Stomach (tissue), 9 donors: ENCODE measurements around the gene ARHGAP33. TPM values are rescaled to one million over a fixed set of nuclear protein-coding genes. Genes with fewer than 3 reads are reported as not detected.

Source experiments
- DNase-seq, 2 donors: peaks; one replicate each; pipeline versions ENCODE4 v3.0.0 to v3.0.0-alpha.2; 2013 to 2019
- H3K27ac ChIP-seq, 5 donors: fragments of 200-600 bp in 4 of 5; sonication (generic) in 4 of 5; one replicate each; pipeline ENCODE4 v1.5.1; 2013 to 2019; ENCODE audit warnings: mild to moderate bottlenecking in 1 of 5, moderate library complexity in 1 of 5
- H3K27me3 ChIP-seq, 3 donors: fragments of 200-600 bp; sonication (generic); one replicate each; pipeline ENCODE4 v1.5.1; 2017 to 2019; ENCODE audit warnings: mixed run types in 1 of 3
- H3K36me3 ChIP-seq, 4 donors: fragments of 200-600 bp; sonication (generic); 1 replicate in 3 of 4; 2 replicates in 1 of 4; pipeline ENCODE4 v1.5.1; 2016 to 2019
- H3K4me1 ChIP-seq, 4 donors: fragments of 200-600 bp; sonication (generic); one replicate each; pipeline ENCODE4 v1.5.1; 2016 to 2019
- H3K4me3 ChIP-seq, 4 donors: fragments of 200-600 bp; sonication (generic) in 3 of 4; one replicate each; pipeline ENCODE4 v1.5.1; 2016 to 2019; ENCODE audit warnings: mild to moderate bottlenecking in 1 of 4
- H3K9me3 ChIP-seq, 4 donors: fragments of 200-600 bp; sonication (generic); one replicate each; pipeline ENCODE4 v1.5.1; 2016 to 2019
- EP300 ChIP-seq: sonication (generic); formaldehyde crosslinking; IDR thresholded peaks from one replicate; pipeline ENCODE4 v1.6.1; 2017; ENCODE audit warnings: antibody characterized with exemption
- POLR2A ChIP-seq, 4 donors: fragments of 450-650 bp; IDR thresholded peaks; one replicate each; pipeline ENCODE4 v1.6.1; 2016; ENCODE audit warnings: antibody characterized with exemption in 4 of 4, control low read depth in 2 of 4, mild to moderate bottlenecking in 1 of 4, moderate library complexity in 1 of 4
- POLR2AphosphoS5 ChIP-seq, 3 donors: sonication (generic); formaldehyde crosslinking; IDR thresholded peaks; one replicate each; pipeline ENCODE4 v1.6.1; 2016; ENCODE audit warnings: antibody characterized with exemption in 3 of 3
- WGBS, 5 donors: extraction: QIAGEN DNeasy Blood & Tissue Kit in 3 of 5; methylation state at CpG; one replicate each; pipeline versions ENCODE4 v1.1.5 to v1.1.7; 2013 to 2018; 5-methylcytosine and 5-hydroxymethylcytosine counted together
- intact Hi-C: fragments of 100-400 bp; cut with DNase I; formaldehyde crosslinking; loops from one replicate; pipeline ENCODE4 v1.15.1; 2023; ENCODE audit warnings: low total_unique reads
- polyA plus RNA-seq, 3 donors: library from polyadenylated mRNA; stranded (reverse); fragments of 200-250 nt; gene quantifications; one replicate each; pipeline ENCODE4 v1.2.3, GENCODE V29; 2013
- total RNA-seq, 5 donors: library from RNA; depleted of rRNA; stranded (reverse); fragments of >200 nt; gene quantifications; one replicate each; pipeline versions ENCODE4 v1.1.0 to v1.2.3, GENCODE V29; 2014 to 2016
- TF ChIP-seq, protein P1 (sequence below), 7 experiments: fragments of 450-650 bp in 4 of 7; fragments of 200-600 bp in 3 of 7; sonication (generic) in 3 of 7; IDR thresholded peaks; one replicate each; pipeline ENCODE4 v1.5.1; 2016 to 2019; ENCODE audit warnings: antibody characterized with exemption in 7 of 7, control low read depth in 2 of 7, mild to moderate bottlenecking in 1 of 7
- donor health status: healthy with polysubstance abuse.
- donor health status: Bipolar disorder and iron deficiency.
- donor health status: healthy.

The ARHGAP33 gene
- total and polyA plus RNA-seq, 8 donors = 1.4 to 73.6 (median 12.2) TPM

DNA sequence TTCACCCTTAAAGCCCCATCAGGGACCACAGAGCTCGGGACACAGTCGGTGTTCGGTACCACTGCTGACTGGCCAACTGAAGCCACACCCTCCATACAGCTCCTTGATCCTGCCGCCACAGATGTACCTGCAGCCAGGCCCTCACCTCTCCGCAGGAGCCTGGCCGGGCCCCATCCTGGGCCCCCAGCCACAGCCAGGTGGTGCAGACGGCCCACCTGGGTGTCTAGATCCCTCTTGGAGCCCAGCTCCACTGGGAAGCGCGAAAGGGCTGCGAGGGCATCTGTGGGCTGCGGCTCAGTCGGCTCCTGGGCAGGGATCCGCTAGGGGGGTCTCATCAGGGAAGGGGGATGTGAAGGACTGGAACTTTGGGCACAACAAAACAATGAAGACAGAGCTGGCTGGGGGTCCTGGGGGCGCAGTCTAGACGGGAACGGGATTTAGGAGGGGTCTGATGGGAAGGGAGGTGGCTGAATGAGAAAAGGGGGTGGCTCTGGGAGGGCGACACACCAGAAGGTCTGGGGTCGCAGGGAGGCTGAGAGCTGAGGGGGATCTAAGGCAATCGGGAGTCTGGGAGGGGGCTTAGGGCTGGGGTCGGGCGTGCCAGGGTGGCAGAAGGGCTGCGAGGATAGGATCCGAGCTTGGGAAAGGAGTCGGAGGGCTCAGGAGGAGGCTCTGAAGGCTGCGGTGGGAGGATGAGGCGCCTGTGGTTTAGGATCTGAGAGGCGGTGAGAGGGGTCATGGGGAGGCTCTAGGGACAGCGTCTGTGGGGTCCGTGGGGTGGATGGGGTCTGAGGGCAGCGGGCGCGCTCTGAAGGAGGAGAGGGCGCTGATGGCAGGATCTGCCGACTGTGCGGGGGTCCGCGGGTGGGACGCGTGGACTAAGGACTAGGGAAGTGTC, 21.5 kb downstream of the ARHGAP33 start:
- no peak overlapping the region for H3K27ac ChIP-seq
- H3K27me3 ChIP-seq = peaks cover 0 to 60% (median 22%) of the 10 kb centered on the region in 3 donors
- H3K9me3 ChIP-seq = no peaks in the 10 kb centered on the region
- H3K4me1 ChIP-seq = peaks cover 0 to 12% (median 0%) of the 10 kb centered on the region in 4 donors
- no peaks in the 10 kb centered on the region for H3K36me3 ChIP-seq
- DNase-seq = no peak
- WGBS, 5 donors = 12 to 27% (median 14%) methylated on average over 39 of the region's 39 CpGs
- TF ChIP-seq POLR2AphosphoS5 (IDR thresholded peaks at IDR 0.05) (no peak), POLR2A (IDR thresholded peaks at IDR 0.05) (no peak), EP300 (no peak)
- TF ChIP-seq, protein P1, sequence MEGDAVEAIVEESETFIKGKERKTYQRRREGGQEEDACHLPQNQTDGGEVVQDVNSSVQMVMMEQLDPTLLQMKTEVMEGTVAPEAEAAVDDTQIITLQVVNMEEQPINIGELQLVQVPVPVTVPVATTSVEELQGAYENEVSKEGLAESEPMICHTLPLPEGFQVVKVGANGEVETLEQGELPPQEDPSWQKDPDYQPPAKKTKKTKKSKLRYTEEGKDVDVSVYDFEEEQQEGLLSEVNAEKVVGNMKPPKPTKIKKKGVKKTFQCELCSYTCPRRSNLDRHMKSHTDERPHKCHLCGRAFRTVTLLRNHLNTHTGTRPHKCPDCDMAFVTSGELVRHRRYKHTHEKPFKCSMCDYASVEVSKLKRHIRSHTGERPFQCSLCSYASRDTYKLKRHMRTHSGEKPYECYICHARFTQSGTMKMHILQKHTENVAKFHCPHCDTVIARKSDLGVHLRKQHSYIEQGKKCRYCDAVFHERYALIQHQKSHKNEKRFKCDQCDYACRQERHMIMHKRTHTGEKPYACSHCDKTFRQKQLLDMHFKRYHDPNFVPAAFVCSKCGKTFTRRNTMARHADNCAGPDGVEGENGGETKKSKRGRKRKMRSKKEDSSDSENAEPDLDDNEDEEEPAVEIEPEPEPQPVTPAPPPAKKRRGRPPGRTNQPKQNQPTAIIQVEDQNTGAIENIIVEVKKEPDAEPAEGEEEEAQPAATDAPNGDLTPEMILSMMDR (IDR thresholded peaks at IDR 0.05) = no peak
- intact Hi-C loops = no loop called here
- peak overlapping the region in 1 of 4 donors; percentile 6 for H3K4me3 ChIP-seq

DNA sequence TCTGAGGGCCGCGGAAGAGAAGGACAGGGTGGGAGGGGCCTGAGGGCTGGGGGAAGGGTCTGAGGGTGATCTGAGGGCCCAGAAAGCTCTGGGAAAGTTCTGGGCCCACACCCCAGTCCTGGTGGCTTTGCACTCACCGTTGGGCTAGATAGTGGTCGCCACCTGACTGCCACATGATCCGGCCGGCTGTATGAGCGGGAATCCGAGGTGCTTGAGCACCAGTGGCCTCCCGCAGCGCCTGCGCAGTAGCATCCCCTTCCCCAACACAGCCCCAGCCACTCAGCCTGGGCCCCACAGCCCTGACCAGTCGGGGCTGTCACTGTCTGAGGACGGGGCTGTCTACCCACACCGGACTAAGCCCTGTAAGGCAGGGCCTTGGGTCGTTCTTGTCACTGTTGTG, 22.3 kb downstream of the ARHGAP33 start:
- TF ChIP-seq POLR2A (IDR thresholded peaks at IDR 0.05) = no peak
- TF ChIP-seq POLR2AphosphoS5 (IDR thresholded peaks at IDR 0.05) = no peak
- TF ChIP-seq EP300 = no peak
- TF ChIP-seq, protein P1 (IDR thresholded peaks at IDR 0.05) = no peak
- intact Hi-C loops = no loop called here
- Histone ChIP-seq H3K27me3 (peaks cover 0 to 56% (median 22%) of the 10 kb centered on the region in 3 donors), H3K4me3 (peak overlapping the region in 1 of 4 donors; percentile 6), H3K4me1 (peaks cover 0 to 12% (median 0%) of the 10 kb centered on the region in 4 donors), H3K36me3 (no peaks in the 10 kb centered on the region), H3K9me3 (no peaks in the 10 kb centered on the region), H3K27ac (no peak overlapping the region)
- WGBS, 5 donors = 4 to 14% (median 6%) methylated on average over 6 to 15 of the region's 15 CpGs
- peak in 1 of 2 donors; percentile 66 for DNase-seq

DNA sequence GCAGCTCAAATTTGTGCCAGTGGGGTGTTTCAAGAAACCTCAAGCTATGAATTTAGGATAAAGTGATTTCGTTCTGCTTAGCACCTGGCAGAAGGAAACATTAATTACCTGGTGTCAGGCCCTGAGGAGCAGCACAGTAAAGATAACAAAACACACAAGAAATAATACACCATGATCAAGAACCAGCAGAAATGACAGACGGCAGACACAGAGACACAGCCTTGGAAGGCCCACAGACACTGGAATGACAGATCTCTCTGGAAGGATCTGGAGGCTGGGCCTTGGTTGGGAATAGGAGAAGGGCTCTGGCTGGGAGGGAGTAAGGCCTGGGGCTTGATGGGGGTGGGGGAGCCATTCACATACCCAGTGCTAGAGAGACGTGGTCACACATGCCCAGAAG, 26.5 kb downstream of the ARHGAP33 start:
- Histone ChIP-seq H3K27ac (no peak overlapping the region), H3K27me3 (peaks cover 0 to 60% (median 17%) of the 10 kb centered on the region in 3 donors), H3K4me3 (no peak overlapping the region), H3K9me3 (no peaks in the 10 kb centered on the region), H3K4me1 (peaks cover 0 to 12% (median 0%) of the 10 kb centered on the region in 4 donors), H3K36me3 (no peaks in the 10 kb centered on the region)
- DNase-seq = no peak
- intact Hi-C loops = no loop called here
- 47 to 66% (median 51%) methylated on average over 3 of the region's 3 CpGs for whole genome bisulfite sequencing, 5 donors
- no peak for TF ChIP-seq EP300
- TF ChIP-seq, protein P1 (IDR thresholded peaks at IDR 0.05) = no peak
- TF ChIP-seq POLR2AphosphoS5 (IDR thresholded peaks at IDR 0.05) = no peak
- TF ChIP-seq POLR2A (IDR thresholded peaks at IDR 0.05) = no peak

DNA sequence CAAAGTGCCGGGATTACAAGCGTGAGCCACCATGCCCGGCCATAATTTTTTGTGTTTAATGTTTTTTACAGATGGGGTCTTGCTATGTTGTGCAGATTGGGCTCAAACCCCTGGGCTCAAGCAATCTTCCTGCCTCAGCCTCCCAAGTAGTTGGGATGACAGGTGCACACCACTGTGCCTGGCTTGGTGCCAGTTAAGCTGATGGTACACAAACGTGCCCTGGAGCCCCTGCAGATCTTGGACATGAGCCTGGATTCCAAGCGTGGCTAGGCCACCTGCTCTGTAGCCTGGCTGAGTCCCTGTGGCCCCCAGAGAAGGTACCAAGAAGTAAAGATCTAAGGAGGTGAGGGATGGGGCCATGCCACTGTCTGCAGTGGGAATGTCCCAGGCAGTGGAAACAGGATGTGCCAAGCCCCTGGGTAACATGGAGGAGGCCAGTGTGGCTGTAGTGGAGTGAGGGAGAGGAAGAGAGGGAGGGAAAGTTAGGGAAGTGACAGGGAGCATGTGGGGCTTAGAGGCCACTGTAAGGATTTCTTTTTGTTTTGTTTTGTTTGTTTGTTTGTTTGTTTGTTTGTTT, 30.2 kb downstream of the ARHGAP33 start:
- intact Hi-C loops = no loop called here
- Histone ChIP-seq H3K4me3 (no peak overlapping the region), H3K36me3 (no peaks in the 10 kb centered on the region), H3K4me1 (no peaks in the 10 kb centered on the region), H3K27me3 (peaks cover 0 to 44% (median 0%) of the 10 kb centered on the region in 3 donors), H3K27ac (no peak overlapping the region), H3K9me3 (no peaks in the 10 kb centered on the region)
- DNase-seq = no peak
- no peak for TF ChIP-seq POLR2A (IDR thresholded peaks at IDR 0.05)
- TF ChIP-seq EP300 = no peak
- no peak for TF ChIP-seq POLR2AphosphoS5 (IDR thresholded peaks at IDR 0.05)
- TF ChIP-seq, protein P1 (IDR thresholded peaks at IDR 0.05) = no peak
- 59 to 77% (median 63%) methylated on average over 3 to 5 of the region's 5 CpGs for WGBS, 5 donors
